HepG2 (cell line): ENCODE data around the gene HS3ST4. TPM values are rescaled to one million over a fixed set of nuclear protein-coding genes. Genes with fewer than 3 reads are reported as not detected.
A peak's percentile ranks its signal among the peaks of the same experiment; 100 is the strongest.

Experiments used
- ATAC-seq: fragments of 200-7000 bp; cut with Tn5 transposase; 3 replicates; pipeline ENCODE4 v1.9.1; 2020; ENCODE audit warnings: mild to moderate bottlenecking, moderate library complexity
- BruUV-seq: library from RNA; stranded (reverse); fragments of 400-500 nt; replicated peaks from 2 replicates; lab custom pipeline; 2021; lab: Mats Ljungman, UMichigan
- CTCF ChIA-PET: fragments of 300-600 bp; formaldehyde crosslinking; extraction: SDS; loops from one replicate; lab custom pipeline; 2021; ENCODE audit warnings: low total read pairs, inconsistent platforms, low intra/inter-chr PET ratio; lab: Yijun Ruan, JAX
- POLR2A ChIA-PET: fragments of 350-600 bp; sonication (Branson Sonifier 250); formaldehyde crosslinking; loops from one replicate; lab custom pipeline; 2020; ENCODE audit warnings: antibody characterized with exemption, inconsistent platforms; lab: Yijun Ruan, JAX
- DNase-seq: peaks from one replicate; pipeline ENCODE4 v3.0.0-alpha.2; 2015; ENCODE audit warnings: low spot score
- FAIRE-seq: peaks from 3 replicates; lab custom pipeline; 2011; peaks lifted over from hg19 to GRCh38; lab: Jason Lieb, UNC
- H2AFZ ChIP-seq: one replicate; pipeline ENCODE4 v1.6.1; 2011; ENCODE audit warnings: low read length, inconsistent platforms
- H3K27ac ChIP-seq: fragments of 300-600 bp; 3 replicates; pipeline ENCODE4 v1.8.0; 2011; ENCODE audit warnings: mixed run types, mild to moderate bottlenecking, mixed read lengths, low read length, inconsistent platforms; ENCODE audit not compliant: insufficient read depth; ENCODE audit errors: extremely low read length
- H3K27me3 ChIP-seq, 2 experiments: fragments of 200-600 bp in 1 of 2; 2 replicates in 1 of 2; 3 replicates in 1 of 2; pipeline versions ENCODE4 v1.6.0 to v1.8.0; 2011; ENCODE audit warnings: low read length in 2 of 2, mild to moderate bottlenecking in 2 of 2, moderate library complexity in 2 of 2, inconsistent platforms in 1 of 2; ENCODE audit not compliant: insufficient read depth in 2 of 2, control insufficient read depth in 1 of 2
- H3K36me3 ChIP-seq, 2 experiments: fragments of 200-600 bp in 1 of 2; replicated peaks in 1 of 2; 2 replicates in 1 of 2; 3 replicates in 1 of 2; pipeline versions ENCODE4 v1.5.1 to v1.8.0; 2011; ENCODE audit warnings: low read length in 2 of 2, inconsistent platforms in 1 of 2; ENCODE audit not compliant: insufficient read depth in 2 of 2, control insufficient read depth in 1 of 2
- H3K4me1 ChIP-seq: 2 replicates; pipeline ENCODE4 v1.5.1; 2012; ENCODE audit warnings: low read length, inconsistent platforms; ENCODE audit not compliant: insufficient read depth
- H3K4me2 ChIP-seq: 2 replicates; pipeline ENCODE4 v1.6.0; 2011; ENCODE audit warnings: low read depth, low read length, inconsistent platforms
- H3K4me3 ChIP-seq, 3 experiments: fragments of 200-600 bp in 1 of 3; sonication (generic), shearing (Covaris generic) in 1 of 3; replicated peaks in 1 of 3; 2 replicates each; pipeline ENCODE4 v1.5.1; 2011 to 2016; ENCODE audit warnings: low read length in 3 of 3, inconsistent platforms in 2 of 3, low read depth in 2 of 3, mild to moderate bottlenecking in 2 of 3, control low read depth in 1 of 3, mixed read lengths in 1 of 3; ENCODE audit not compliant: insufficient read depth in 1 of 3
- H3K79me2 ChIP-seq: one replicate; pipeline ENCODE4 v1.6.1; 2011; ENCODE audit warnings: low read length, inconsistent platforms; ENCODE audit not compliant: insufficient read depth
- H3K9ac ChIP-seq: 2 replicates; pipeline ENCODE4 v1.6.0; 2011; ENCODE audit warnings: mild to moderate bottlenecking, low read depth, low read length, inconsistent platforms; ENCODE audit not compliant: insufficient read depth
- H3K9me3 ChIP-seq: 2 replicates; pipeline ENCODE4 v1.5.1; 2012; ENCODE audit warnings: mild to moderate bottlenecking, low read length
- H4K20me1 ChIP-seq: 2 replicates; pipeline ENCODE4 v1.6.0; 2011; ENCODE audit warnings: inconsistent platforms, mild to moderate bottlenecking, low read length, moderate library complexity; ENCODE audit not compliant: insufficient read depth
- EZH2 ChIP-seq: conservative IDR thresholded peaks from 2 replicates; pipeline ENCODE4 v1.6.1; 2012; ENCODE audit warnings: mild to moderate bottlenecking, low read depth, low read length, moderate library complexity
- HNRNPLL ChIP-seq: fragments of 200-400 bp; formaldehyde crosslinking; IDR thresholded peaks from 2 replicates; pipeline ENCODE4 v1.6.1; 2017; ENCODE audit warnings: mild to moderate bottlenecking, low read depth, low read length; ENCODE audit not compliant: poor library complexity, severe bottlenecking
- POLR2AphosphoS5 ChIP-seq: IDR thresholded peaks from 2 replicates; pipeline ENCODE4 v1.6.1; 2012; ENCODE audit warnings: low read depth, low read length
- SKI ChIP-seq: fragments of 450-650 bp; IDR thresholded peaks from one replicate; pipeline ENCODE4 v1.6.1; 2018; ENCODE audit warnings: mild to moderate bottlenecking; ENCODE audit not compliant: partially characterized antibody
- ZNF468 ChIP-seq: sonication (generic); formaldehyde crosslinking; IDR thresholded peaks from 2 replicates; pipeline ENCODE4 v1.8.0; 2022; ENCODE audit warnings: mild to moderate bottlenecking, moderate library complexity, missing genetic modification reagents
- ZNF800 ChIP-seq: sonication (generic); formaldehyde crosslinking; IDR thresholded peaks from 2 replicates; pipeline ENCODE4 v1.4.0; 2020; ENCODE audit warnings: missing genetic modification reagents
- WGBS: methylation state at CpG from one replicate; pipeline ENCODE4 v1.1.6; 2017; ENCODE audit warnings: low lambda C conversion rate; 5-methylcytosine and 5-hydroxymethylcytosine counted together
- in situ Hi-C: cut with HindIII; loops from 2 replicates; pipeline ENCODE4 v1.10.0; 2017; ENCODE audit warnings: low pct_unique_long_range_greater_than_20kb; ENCODE audit not compliant: extremely low pct_ligation_motif_present
- intact Hi-C: fragments of 100-400 bp; cut with micrococcal nuclease; formaldehyde crosslinking; loops from one replicate; pipeline ENCODE4 v1.10.0; 2022; ENCODE audit not compliant: unreplicated experiment
- polyA plus RNA-seq, 8 experiments: library from polyadenylated mRNA; depleted of rRNA in 3 of 8; stranded (reverse) in 7 of 8; unstranded in 1 of 8; fragments of >200 nt; fragmentation: Illumina TruSeq in 4 of 8; extraction: Trizol in 4 of 8; gene quantifications; 2 replicates each; pipeline versions ENCODE4 v1.2.1 to v1.2.3, GENCODE V29; 2011 to 2016; ENCODE audit warnings: low read depth in 4 of 8, missing spikeins in 1 of 8, mixed read lengths in 1 of 8; ENCODE audit not compliant: insufficient read depth in 1 of 8
- total RNA-seq, 5 experiments: library from RNA; depleted of rRNA; stranded (reverse); fragments of >200 nt; fragmentation: Illumina TruSeq; extraction: Trizol; gene quantifications; 2 replicates each; pipeline ENCODE4 v1.2.3, GENCODE V29; 2016; ENCODE audit warnings: low read depth in 1 of 5

Gene HS3ST4
- total and polyA plus RNA-seq, 2 of the 13 experiments (the other 11 are each of a cell fraction or from before 2014, with no cell fraction given), result not detected

- FAIRE-seq (no peak), DNase-seq (no peak), ATAC-seq (no peak; the same call in 1 of the 3 replicates)
- ChIA-PET CTCF (no interaction called here), POLR2A (no interaction called here)
- in situ Hi-C loops, result no loop called here
- Histone ChIP-seq H3K4me2 (no peak overlapping the region), H3K4me3 (peak overlapping the region in 2 of 3 experiments; percentile 11 to 17; a peak in 2 of 6 replicates), H3K9me3 (no peaks in the 10 kb centered on the region), H3K4me1 (peaks cover 17% of the 10 kb centered on the region; the same call in 1 of the 2 replicates), H3K27me3 (peaks cover 14 to 62% of the 10 kb centered on the region in 2 experiments), H3K27ac (no peak overlapping the region), H4K20me1 (no peaks in the 10 kb centered on the region), H3K79me2 (no peaks in the 10 kb centered on the region), H3K9ac (no peak overlapping the region), H2AFZ (no peak overlapping the region), H3K36me3 (no peaks in the 10 kb centered on the region)
- TF ChIP-seq HNRNPLL, result peak; percentile 21
- 0 out of 2 replicates have a peak, but pooled peaks have one; percentile 21 for TF ChIP-seq ZNF800
- no peak for TF ChIP-seq POLR2AphosphoS5
- intact Hi-C loops, result loop anchor here (10.0 kb wide), 1 partner anchor 1458 kb away; no protein-coding TSS in a partner anchor
- 26% methylated on average over 29 of the region's 70 CpGs for WGBS
- BruUV-seq, result no TSS peak
Measured at GRCh38 chr16:25692742-25693508, 1.2 kb downstream of the HS3ST4 start.

- in situ Hi-C loops, result no loop called here
- BruUV-seq, result no TSS peak
- Histone ChIP-seq H3K9me3 (no peaks in the 10 kb centered on the region), H3K36me3 (no peaks in the 10 kb centered on the region), H3K79me2 (no peaks in the 10 kb centered on the region), H4K20me1 (no peaks in the 10 kb centered on the region), H3K4me2 (no peak overlapping the region), H3K4me1 (peaks cover 17% of the 10 kb centered on the region; the same call in 1 of the 2 replicates), H2AFZ (no peak overlapping the region), H3K27me3 (peaks cover 14 to 65% of the 10 kb centered on the region in 2 experiments), H3K4me3 (no peak overlapping the region), H3K9ac (no peak overlapping the region), H3K27ac (no peak overlapping the region)
- FAIRE-seq (no peak), DNase-seq (no peak), ATAC-seq (no peak)
- TF ChIP-seq SKI (no peak), ZNF468 (CRISPR knock-in tag) (no peak), EZH2 (0 out of 2 replicates have a peak, but pooled peaks have one; percentile 77)
- intact Hi-C loops, result loop anchor here (10.0 kb wide), 1 partner anchor 1459 kb away; no protein-coding TSS in a partner anchor
- WGBS, result 31% methylated on average over 9 of the region's 9 CpGs
- ChIA-PET POLR2A (no interaction called here), CTCF (no interaction called here)
Measured at GRCh38 chr16:25693631-25694030, 1.9 kb downstream of the HS3ST4 start.
